NCI-H524 treated with DMSO at 0.1 percent for 48 hours (cell line): ENCODE data around the gene XRN2.

ENCODE experiments used
- DNase-seq: peaks from one replicate; lab custom pipeline; 2025; lab: John Stamatoyannopoulos, UW

The XRN2 gene

DNA sequence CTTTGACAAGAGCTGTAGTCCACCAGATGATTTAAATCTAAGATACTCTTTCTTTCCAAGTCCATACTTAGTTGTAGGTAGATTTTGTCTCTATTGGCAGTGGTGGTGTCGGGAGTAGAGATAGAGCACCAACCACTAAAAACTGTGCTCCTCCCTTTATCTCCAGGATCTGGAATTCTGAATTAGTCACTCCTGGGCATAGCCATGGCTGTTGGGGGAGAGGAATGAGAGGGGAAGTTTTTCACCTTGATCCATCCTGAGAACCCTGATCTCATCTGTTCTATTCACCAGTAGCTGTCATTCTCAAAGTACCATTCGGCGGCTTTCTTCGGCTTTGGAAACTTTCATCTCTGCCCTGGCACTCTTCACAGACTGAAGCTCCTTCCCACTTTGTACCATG, 129.8 kb downstream of the XRN2 start:
- DNase-seq: no peak

DNA sequence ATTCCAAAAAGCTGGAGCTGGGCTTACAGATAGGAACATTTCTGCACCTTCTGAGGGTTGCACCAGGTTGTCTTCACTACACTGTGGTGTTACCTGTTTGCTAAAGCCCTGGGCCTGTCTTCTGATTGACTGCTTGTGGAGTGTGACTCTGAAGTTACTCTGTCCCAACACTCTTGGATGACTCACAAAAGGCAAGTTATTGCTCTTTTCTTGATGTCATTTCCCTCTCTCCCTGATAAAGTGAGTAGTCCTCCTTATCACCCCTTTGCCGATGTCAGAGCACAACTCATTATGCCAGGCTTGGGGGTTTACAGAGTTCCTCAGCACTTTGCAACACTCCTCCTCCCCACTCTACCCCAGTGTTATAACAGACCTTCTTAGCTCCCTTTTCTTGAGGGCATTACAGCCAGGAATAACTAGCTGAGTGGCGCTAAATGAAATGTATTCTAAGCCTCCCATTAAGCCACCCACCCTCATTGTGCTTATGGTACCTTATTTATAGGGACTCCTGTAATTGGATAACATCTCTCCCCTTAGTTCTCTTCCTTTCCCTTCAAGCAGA, 130.3 kb downstream of the XRN2 start:
- DNase-seq: no peak

DNA sequence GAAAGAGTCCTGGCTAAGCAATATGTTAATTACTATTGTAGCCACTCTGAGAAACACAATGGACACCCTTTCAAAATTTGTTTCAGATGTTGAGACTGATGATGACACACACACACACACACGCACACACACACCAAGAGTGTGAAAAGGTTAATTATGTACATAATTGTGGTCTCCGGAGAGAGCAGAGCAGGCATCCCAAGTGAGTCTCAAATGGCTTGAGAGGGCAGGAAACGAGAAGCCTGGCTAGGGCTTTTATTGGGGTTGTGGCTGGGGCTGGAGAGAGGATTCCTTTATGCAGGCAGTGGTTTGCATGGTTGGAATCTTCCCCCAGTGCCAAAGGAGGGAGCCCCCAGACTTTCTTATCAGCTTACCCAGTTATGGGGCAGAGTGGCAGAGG, 132.4 kb downstream of the XRN2 start:
- no peak for DNase-seq

DNA sequence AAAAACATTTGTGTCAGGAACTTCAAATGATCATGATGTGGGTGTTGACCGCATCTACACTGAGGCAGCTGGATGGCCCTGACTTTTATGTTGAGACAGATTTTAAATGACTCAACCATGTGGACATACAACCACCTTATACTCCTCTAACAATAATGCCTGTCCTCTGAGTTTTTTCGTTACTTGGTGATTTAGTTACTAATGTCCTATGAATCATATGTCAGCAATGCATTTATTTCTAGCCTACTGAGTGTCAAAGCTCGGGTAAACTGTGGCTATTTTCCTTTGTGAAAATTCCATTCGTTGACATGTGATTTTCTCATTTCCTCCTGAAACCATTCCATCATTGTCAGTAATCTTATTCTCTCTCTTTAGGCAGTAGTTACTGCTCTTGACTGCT, 133.1 kb downstream of the XRN2 start:
- no peak for DNase-seq

DNA sequence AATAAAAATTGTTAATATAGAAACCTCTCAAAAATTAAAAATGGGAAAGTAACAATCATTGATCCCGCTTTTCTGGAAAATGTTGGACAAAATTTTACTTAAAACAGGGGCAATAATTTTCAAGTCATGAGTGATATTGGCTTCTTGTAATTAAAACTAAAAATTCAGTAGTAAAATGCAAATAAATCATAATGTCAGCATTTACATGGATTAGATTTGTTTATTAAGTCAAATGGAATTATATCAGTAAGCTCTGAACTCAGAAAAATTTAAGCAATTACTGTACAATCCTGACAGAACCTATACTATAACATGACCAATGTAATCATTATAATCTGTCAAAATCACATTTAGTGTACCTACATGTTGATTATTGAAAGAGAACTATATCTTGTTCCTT, 134.1 kb downstream of the XRN2 start:
- no peak for DNase-seq

DNA sequence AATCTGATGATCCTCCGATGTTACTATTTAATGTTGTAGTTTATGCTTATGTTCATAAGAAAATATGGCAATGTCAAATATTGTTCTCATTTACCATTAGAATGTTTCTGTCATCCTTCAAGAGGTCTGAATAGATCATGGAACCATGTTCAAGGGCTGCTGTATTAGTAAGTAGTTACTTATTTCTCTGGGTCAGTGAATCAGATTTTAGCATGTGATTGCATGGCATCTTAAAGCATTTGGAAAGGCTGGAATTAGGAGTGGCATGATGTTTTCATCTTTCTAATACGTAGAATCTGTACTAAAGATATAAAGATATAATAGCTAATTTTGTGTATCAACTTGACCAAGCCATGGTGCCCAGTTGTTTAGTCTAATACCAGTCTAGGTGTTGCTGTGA, 134.7 kb downstream of the XRN2 start:
- no peak for DNase-seq
